Right kidney (tissue), 1 donor: Measurements from ENCODE around the gene LAMA5.

Source experiments
- DNase-seq: peaks from one replicate; pipeline ENCODE4 v3.0.0-alpha.2; 2016

LAMA5 gene

GRCh38 chr20:62349556-62350097 lies 17.5 kb downstream of the LAMA5 start:
- no peak for DNase-seq

- DNase-seq = no peak
These were observed 18.5 kb downstream of the LAMA5 start for GRCh38 chr20:62348604-62349003.

- no peak for DNase-seq
These were observed 19.7 kb downstream of the LAMA5 start for GRCh38 chr20:62347445-62347844.

GRCh38 chr20:62347151-62347404 lies 20.0 kb downstream of the LAMA5 start:
- DNase-seq = no peak

- no peak for DNase-seq
These were observed 20.5 kb downstream of the LAMA5 start for GRCh38 chr20:62346398-62347150.

- no peak for DNase-seq
These were observed 21.3 kb downstream of the LAMA5 start for GRCh38 chr20:62345681-62346370.

GRCh38 chr20:62344782-62345181 lies 22.3 kb downstream of the LAMA5 start:
- DNase-seq = no peak

GRCh38 chr20:62344092-62344491 lies 23.0 kb downstream of the LAMA5 start:
- DNase-seq = no peak

GRCh38 chr20:62342910-62343309 lies 24.2 kb downstream of the LAMA5 start:
- no peak for DNase-seq

- DNase-seq = no peak
These were observed 27.5 kb downstream of the LAMA5 start for GRCh38 chr20:62339647-62340062.

GRCh38 chr20:62338294-62338620 lies 28.9 kb downstream of the LAMA5 start:
- DNase-seq = no peak

- no peak for DNase-seq
These were observed 29.4 kb downstream of the LAMA5 start for GRCh38 chr20:62337558-62338293.

GRCh38 chr20:62336775-62337557 lies 30.1 kb downstream of the LAMA5 start:
- DNase-seq = no peak

GRCh38 chr20:62336329-62336728 lies 30.8 kb downstream of the LAMA5 start:
- no peak for DNase-seq

GRCh38 chr20:62335532-62335931 lies 31.6 kb downstream of the LAMA5 start:
- DNase-seq = no peak

- no peak for DNase-seq
These were observed 32.2 kb downstream of the LAMA5 start for GRCh38 chr20:62334881-62335280.

GRCh38 chr20:62333820-62334595 lies 33.1 kb downstream of the LAMA5 start:
- DNase-seq = no peak

GRCh38 chr20:62332989-62333819 lies 33.9 kb downstream of the LAMA5 start:
- DNase-seq = no peak

- DNase-seq = no peak
These were observed 34.7 kb downstream of the LAMA5 start for GRCh38 chr20:62332421-62332820.

- DNase-seq = no peak
These were observed 35.8 kb downstream of the LAMA5 start for GRCh38 chr20:62331347-62331746.
